Vagina (tissue), 2 donors: Measurements from ENCODE around the gene AJM1. TPM values are rescaled to one million over a fixed set of nuclear protein-coding genes. Genes with fewer than 3 reads are reported as not detected.
"Not testable (repeated sequence)": the region's sequence is repeated elsewhere in the genome, so short reads cannot be mapped to it uniquely, and the experiment has no call there.

Source experiments
- DNase-seq, 2 donors: peaks; one replicate each; pipeline ENCODE4 v3.0.0-alpha.2; 2017; ENCODE audit errors: extremely low spot score in 2 of 2
- H3K27ac ChIP-seq: fragments of 200-600 bp; sonication (generic); one replicate; pipeline ENCODE4 v1.5.1; 2019
- H3K27me3 ChIP-seq: fragments of 200-600 bp; sonication (generic); one replicate; pipeline ENCODE4 v1.5.1; 2019
- H3K36me3 ChIP-seq, 2 donors: fragments of 200-600 bp; sonication (generic); one replicate each; pipeline ENCODE4 v1.5.1; 2017 to 2019
- H3K4me1 ChIP-seq: fragments of 200-600 bp; sonication (generic); one replicate; pipeline ENCODE4 v1.5.1; 2019
- H3K4me3 ChIP-seq, 2 donors: fragments of 200-600 bp; sonication (generic); 1 replicate in 1 of 2; 2 replicates in 1 of 2; pipeline ENCODE4 v1.5.1; 2016 to 2019
- H3K9me3 ChIP-seq: fragments of 200-600 bp; sonication (generic); one replicate; pipeline ENCODE4 v1.5.1; 2019
- CTCF ChIP-seq, 3 experiments: fragments of 450-650 bp in 2 of 3; fragments of 200-600 bp in 1 of 3; sonication (generic) in 1 of 3; IDR thresholded peaks; one replicate each; pipeline ENCODE4 v1.5.1; 2017 to 2019; ENCODE audit warnings: antibody characterized with exemption in 3 of 3, mild to moderate bottlenecking in 2 of 3, moderate library complexity in 2 of 3
- POLR2A ChIP-seq, 2 donors: fragments of 450-650 bp; IDR thresholded peaks; one replicate each; pipeline ENCODE4 v1.6.1; 2017; ENCODE audit warnings: antibody characterized with exemption in 2 of 2, mild to moderate bottlenecking in 2 of 2, moderate library complexity in 2 of 2
- POLR2AphosphoS5 ChIP-seq, 2 donors: sonication (generic); formaldehyde crosslinking; IDR thresholded peaks; one replicate each; pipeline ENCODE4 v1.9.0; 2017; ENCODE audit warnings: antibody characterized with exemption in 2 of 2, mild to moderate bottlenecking in 2 of 2, low read depth in 1 of 2; ENCODE audit not compliant: insufficient read depth in 1 of 2
- intact Hi-C: fragments of 100-400 bp; cut with DNase I; formaldehyde crosslinking; loops from one replicate; pipeline ENCODE4 v1.15.1; 2023
- total RNA-seq: library from RNA; depleted of rRNA; stranded (reverse); fragments of >200 nt; gene quantifications from one replicate; pipeline ENCODE4 v1.2.3, GENCODE V29; 2016

The AJM1 gene
- total RNA-seq, 1 donor from 2014 or later = 1.2 TPM

GRCh38 chr9:136865041-136865767 is 22.9 kb downstream of the AJM1 start:
- no peak for TF ChIP-seq POLR2A (IDR thresholded peaks at IDR 0.05)
- TF ChIP-seq CTCF (IDR thresholded peaks at IDR 0.05) = no peak
- TF ChIP-seq POLR2AphosphoS5 (IDR thresholded peaks at IDR 0.05; ENCODE audit: insufficient read depth in 1 of 2, low read depth in 1 of 2) = no peak
- intact Hi-C loops = no loop called here
- Histone ChIP-seq H3K27ac (peak overlapping the region; percentile 69), H3K27me3 (no peaks in the 10 kb centered on the region), H3K4me3 (peak overlapping the region; percentile 95 to 97), H3K4me1 (peaks cover 32% of the 10 kb centered on the region), H3K36me3 (peaks cover 0 to 35% of the 10 kb centered on the region in 2 donors), H3K9me3 (no peaks in the 10 kb centered on the region)
- no peak for DNase-seq

GRCh38 chr9:136865768-136866103 is 23.5 kb downstream of the AJM1 start:
- Histone ChIP-seq H3K27ac (peak overlapping the region; percentile 69), H3K9me3 (no peaks in the 10 kb centered on the region), H3K4me3 (peak overlapping the region; percentile 95 to 97), H3K36me3 (peaks cover 0 to 30% of the 10 kb centered on the region in 2 donors), H3K4me1 (peaks cover 32% of the 10 kb centered on the region), H3K27me3 (no peaks in the 10 kb centered on the region)
- no peak for DNase-seq
- no peak for TF ChIP-seq POLR2AphosphoS5 (IDR thresholded peaks at IDR 0.05; ENCODE audit: insufficient read depth in 1 of 2, low read depth in 1 of 2)
- no peak for TF ChIP-seq POLR2A (IDR thresholded peaks at IDR 0.05)
- no peak for TF ChIP-seq CTCF (IDR thresholded peaks at IDR 0.05)
- intact Hi-C loops = no loop called here

- H3K9me3 ChIP-seq, H3K27ac ChIP-seq, intact Hi-C loops, DNase-seq, H3K27me3 ChIP-seq: not testable (repeated sequence)
- Histone ChIP-seq H3K4me3 (peak overlapping the region; percentile 95 to 97), H3K4me1 (peaks cover 32% of the 10 kb centered on the region), H3K36me3 (peaks cover 0 to 18% of the 10 kb centered on the region in 2 donors)
Observed at GRCh38 chr9:136866898-136867421, 24.7 kb downstream of the AJM1 start.

- H3K27me3 ChIP-seq = no peaks in the 10 kb centered on the region
- H3K36me3 ChIP-seq = peaks cover 0 to 13% of the 10 kb centered on the region in 2 donors
- no peak for DNase-seq
- TF ChIP-seq POLR2A (IDR thresholded peaks at IDR 0.05) (no peak), CTCF (IDR thresholded peaks at IDR 0.05) (no peak), POLR2AphosphoS5 (IDR thresholded peaks at IDR 0.05; ENCODE audit: insufficient read depth in 1 of 2, low read depth in 1 of 2) (no peak)
- intact Hi-C loops = no loop called here
- H3K9me3 ChIP-seq = no peaks in the 10 kb centered on the region
- peaks cover 32% of the 10 kb centered on the region for H3K4me1 ChIP-seq
- H3K27ac ChIP-seq = no peak overlapping the region
- no peak overlapping the region for H3K4me3 ChIP-seq
Observed at GRCh38 chr9:136867480-136867879, 25.2 kb downstream of the AJM1 start.

GRCh38 chr9:136867917-136868316 is 25.6 kb downstream of the AJM1 start:
- Histone ChIP-seq H3K36me3 (peaks cover 0 to 8% of the 10 kb centered on the region in 2 donors), H3K4me3 (no peak overlapping the region), H3K27me3 (no peaks in the 10 kb centered on the region), H3K27ac (no peak overlapping the region), H3K4me1 (peaks cover 32% of the 10 kb centered on the region), H3K9me3 (no peaks in the 10 kb centered on the region)
- intact Hi-C loops = no loop called here
- DNase-seq = peak in 1 of 2 donors; percentile 76
- TF ChIP-seq POLR2A (IDR thresholded peaks at IDR 0.05) (no peak), CTCF (IDR thresholded peaks at IDR 0.05) (no peak), POLR2AphosphoS5 (IDR thresholded peaks at IDR 0.05; ENCODE audit: insufficient read depth in 1 of 2, low read depth in 1 of 2) (no peak)
